NCI-H1092 treated with DMSO at 0.1 percent for 48 hours (cell line): ENCODE data around the gene RIMS4.

Source experiments
- DNase-seq: peaks from one replicate; lab custom pipeline; 2025; lab: John Stamatoyannopoulos, UW

Gene RIMS4

GRCh38 chr20:44701858-44702256 lies 108.5 kb downstream of the RIMS4 start:
- no peak for DNase-seq
